Smooth muscle cell (in vitro differentiated cells): ENCODE results near the gene MAML2. TPM values are rescaled to one million over a fixed set of nuclear protein-coding genes. Genes with fewer than 3 reads are reported as not detected.

Experiments used
- DNase-seq: peaks from one replicate; lab custom pipeline; 2025; ENCODE audit not compliant: unreplicated experiment; lab: John Stamatoyannopoulos, UW
- H2AFZ ChIP-seq: fragments of 200-600 bp; sonication (generic); 2 replicates; pipeline ENCODE4 v1.6.0; 2016; ENCODE audit warnings: antibody characterized with exemption, low read depth, mild to moderate bottlenecking
- H3F3A ChIP-seq: fragments of 200-600 bp; sonication (generic); 2 replicates; pipeline ENCODE4 v1.6.0; 2017; ENCODE audit warnings: antibody characterized with exemption, low read depth
- H3K27ac ChIP-seq: fragments of 200-600 bp; sonication (generic); 2 replicates; pipeline ENCODE4 v1.5.1; 2016; ENCODE audit warnings: low read depth, mild to moderate bottlenecking
- H3K27me3 ChIP-seq: fragments of 200-600 bp; sonication (generic); 2 replicates; pipeline ENCODE4 v1.6.1; 2016; ENCODE audit warnings: low read depth, mild to moderate bottlenecking
- H3K36me3 ChIP-seq: fragments of 200-600 bp; sonication (generic); 2 replicates; pipeline ENCODE4 v1.5.1; 2016; ENCODE audit warnings: low read depth
- H3K4me1 ChIP-seq: fragments of 200-600 bp; sonication (generic); 2 replicates; pipeline ENCODE4 v1.5.1; 2016; ENCODE audit warnings: low read depth
- H3K4me2 ChIP-seq: fragments of 200-600 bp; sonication (generic); 2 replicates; pipeline ENCODE4 v1.6.0; 2016; ENCODE audit warnings: mild to moderate bottlenecking
- H3K4me3 ChIP-seq: fragments of 200-600 bp; sonication (generic); 2 replicates; pipeline ENCODE4 v1.5.1; 2016; ENCODE audit warnings: mild to moderate bottlenecking
- H3K79me2 ChIP-seq: fragments of 200-600 bp; sonication (generic); 2 replicates; pipeline ENCODE4 v1.6.0; 2016; ENCODE audit warnings: low read depth, mild to moderate bottlenecking
- H3K9ac ChIP-seq: fragments of 200-600 bp; sonication (generic); 2 replicates; pipeline ENCODE4 v1.6.0; 2016; ENCODE audit warnings: low read depth
- H3K9me3 ChIP-seq: fragments of 200-600 bp; sonication (generic); replicated peaks from 2 replicates; pipeline ENCODE4 v1.5.1; 2016; ENCODE audit warnings: low read depth
- H4K20me1 ChIP-seq: fragments of 200-600 bp; sonication (generic); 2 replicates; pipeline ENCODE4 v1.6.0; 2016; ENCODE audit warnings: low read depth
- WGBS: methylation state at CpG from one replicate; pipeline ENCODE4 v1.1.7; 2016; ENCODE audit warnings: low lambda C conversion rate; 5-methylcytosine and 5-hydroxymethylcytosine counted together
- polyA plus RNA-seq: library from polyadenylated mRNA; unstranded; fragments of >200 nt; fragmentation: Nextera tagmentation; extraction: Ambion mirVana; gene quantifications from 2 replicates; pipeline ENCODE4 v1.2.1, GENCODE V29; 2016
- total RNA-seq: library from RNA; depleted of rRNA; stranded (reverse); fragments of >200 nt; gene quantifications from 2 replicates; pipeline ENCODE4 v1.2.3, GENCODE V29; 2014
- TF ChIP-seq, protein P1 (sequence below): fragments of 200-600 bp; sonication (generic); IDR thresholded peaks from 2 replicates; pipeline ENCODE4 v1.5.1; 2017; ENCODE audit warnings: borderline replicate concordance, mild to moderate bottlenecking, antibody characterized with exemption; ENCODE audit not compliant: insufficient read depth, poor library complexity, severe bottlenecking

The MAML2 gene
- total and polyA plus RNA-seq, 2 experiments from 2014 or later: 8.7 to 52.4 TPM

DNA sequence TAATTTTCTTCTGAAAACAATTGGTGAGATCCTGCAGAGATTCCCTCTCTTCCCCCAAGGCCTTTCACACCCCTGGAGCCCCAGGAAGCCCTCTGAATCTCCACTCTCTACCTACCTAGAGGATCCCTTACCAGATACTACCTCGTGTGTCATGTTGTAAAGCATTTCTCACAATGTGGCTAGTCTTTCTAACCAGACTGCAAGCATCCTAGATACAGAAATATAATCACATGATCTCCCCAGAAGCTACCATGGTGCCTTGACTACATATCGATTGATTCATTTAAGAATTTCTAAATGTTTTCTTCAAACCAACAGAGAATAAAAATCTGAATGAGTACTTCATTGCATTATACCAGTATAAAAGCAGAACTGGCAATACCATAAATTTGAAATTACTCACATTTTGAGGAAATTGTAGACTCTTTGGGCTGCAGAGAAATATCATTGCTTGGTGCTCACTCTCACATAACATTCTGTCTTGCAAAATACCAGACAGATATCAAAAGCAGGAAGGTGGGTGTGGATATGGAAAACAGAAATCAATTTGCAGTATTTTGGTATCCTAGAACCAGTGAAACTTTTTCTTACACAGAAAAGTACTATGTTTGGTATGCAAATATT, 113.5 kb downstream of the MAML2 start:
- Histone ChIP-seq H3K4me1 (peaks cover 18% of the 10 kb centered on the region), H2AFZ (no peak overlapping the region), H3K4me3 (no peak overlapping the region), H3K27me3 (no peaks in the 10 kb centered on the region), H3K9me3 (no peaks in the 10 kb centered on the region), H3K27ac (peak overlapping the region; percentile 99), H3F3A (peaks cover 29% of the 10 kb centered on the region), H4K20me1 (no peaks in the 10 kb centered on the region), H3K9ac (peak overlapping the region; percentile 81), H3K4me2 (peak overlapping the region; percentile 81), H3K36me3 (no peaks in the 10 kb centered on the region), H3K79me2 (peaks cover 79% of the 10 kb centered on the region)
- DNase-seq: no peak
- TF ChIP-seq, protein P1, sequence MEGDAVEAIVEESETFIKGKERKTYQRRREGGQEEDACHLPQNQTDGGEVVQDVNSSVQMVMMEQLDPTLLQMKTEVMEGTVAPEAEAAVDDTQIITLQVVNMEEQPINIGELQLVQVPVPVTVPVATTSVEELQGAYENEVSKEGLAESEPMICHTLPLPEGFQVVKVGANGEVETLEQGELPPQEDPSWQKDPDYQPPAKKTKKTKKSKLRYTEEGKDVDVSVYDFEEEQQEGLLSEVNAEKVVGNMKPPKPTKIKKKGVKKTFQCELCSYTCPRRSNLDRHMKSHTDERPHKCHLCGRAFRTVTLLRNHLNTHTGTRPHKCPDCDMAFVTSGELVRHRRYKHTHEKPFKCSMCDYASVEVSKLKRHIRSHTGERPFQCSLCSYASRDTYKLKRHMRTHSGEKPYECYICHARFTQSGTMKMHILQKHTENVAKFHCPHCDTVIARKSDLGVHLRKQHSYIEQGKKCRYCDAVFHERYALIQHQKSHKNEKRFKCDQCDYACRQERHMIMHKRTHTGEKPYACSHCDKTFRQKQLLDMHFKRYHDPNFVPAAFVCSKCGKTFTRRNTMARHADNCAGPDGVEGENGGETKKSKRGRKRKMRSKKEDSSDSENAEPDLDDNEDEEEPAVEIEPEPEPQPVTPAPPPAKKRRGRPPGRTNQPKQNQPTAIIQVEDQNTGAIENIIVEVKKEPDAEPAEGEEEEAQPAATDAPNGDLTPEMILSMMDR: no peak
- WGBS: 60% methylated on average over 2 of the region's 2 CpGs

DNA sequence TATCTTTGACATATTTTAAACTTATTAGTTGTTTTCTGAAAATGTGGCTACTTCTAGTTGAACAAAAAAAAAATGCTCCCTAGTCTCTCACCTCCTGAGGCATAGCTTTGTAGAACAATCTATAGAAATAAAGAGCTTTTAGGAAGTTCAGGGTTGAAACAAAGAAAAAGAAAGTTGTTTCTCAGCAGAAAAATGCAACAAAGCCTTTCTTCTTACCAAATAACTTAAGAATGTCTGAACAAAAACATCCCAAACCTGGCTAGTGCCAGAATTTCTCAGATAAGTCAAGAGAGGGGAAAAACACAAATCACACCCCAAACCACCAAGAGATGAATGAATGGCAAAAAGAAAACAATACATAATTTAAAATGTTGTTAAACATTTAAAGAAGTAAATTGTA, 114.1 kb downstream of the MAML2 start:
- Histone ChIP-seq H3K9ac (peak overlapping the region; percentile 81), H3K9me3 (no peaks in the 10 kb centered on the region), H3K4me3 (no peak overlapping the region), H3K4me1 (peaks cover 17% of the 10 kb centered on the region), H2AFZ (no peak overlapping the region), H4K20me1 (no peaks in the 10 kb centered on the region), H3K36me3 (no peaks in the 10 kb centered on the region), H3K79me2 (peaks cover 81% of the 10 kb centered on the region), H3K4me2 (peak overlapping the region; percentile 81), H3K27me3 (no peaks in the 10 kb centered on the region), H3F3A (peaks cover 26% of the 10 kb centered on the region), H3K27ac (peak overlapping the region; percentile 99)
- DNase-seq: no peak
- TF ChIP-seq, protein P1: no peak

DNA sequence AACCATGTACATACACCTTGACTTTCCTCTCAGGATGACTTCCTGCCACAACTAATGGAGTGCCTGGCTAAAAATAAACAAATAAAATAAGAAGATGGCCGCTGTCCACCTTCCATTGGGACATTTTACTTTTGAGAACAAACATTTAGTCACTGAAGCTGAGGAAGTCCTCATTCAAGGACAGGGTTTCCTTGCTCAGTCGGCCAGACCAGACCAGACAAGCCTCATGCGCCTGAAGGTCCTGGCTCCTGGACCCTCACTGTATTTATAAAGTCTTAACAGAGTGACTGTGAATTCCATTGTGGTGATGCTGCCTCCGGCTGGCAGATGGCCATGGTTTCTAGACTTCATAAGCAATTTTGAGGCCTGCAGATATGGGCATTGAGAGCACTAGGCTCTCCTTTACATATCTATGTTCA, 114.5 kb downstream of the MAML2 start:
- Histone ChIP-seq H3K9me3 (no peaks in the 10 kb centered on the region), H3K4me2 (peak overlapping the region; percentile 81), H3K4me3 (no peak overlapping the region), H4K20me1 (no peaks in the 10 kb centered on the region), H3K79me2 (peaks cover 81% of the 10 kb centered on the region), H3K27ac (peak overlapping the region; percentile 99), H3K36me3 (no peaks in the 10 kb centered on the region), H3K4me1 (peaks cover 17% of the 10 kb centered on the region), H2AFZ (peak overlapping the region; percentile 14), H3K9ac (peak overlapping the region; percentile 81), H3K27me3 (no peaks in the 10 kb centered on the region), H3F3A (peaks cover 23% of the 10 kb centered on the region)
- no peak for DNase-seq
- 14% methylated on average over 4 of the region's 4 CpGs for WGBS
- TF ChIP-seq, protein P1: no peak

DNA sequence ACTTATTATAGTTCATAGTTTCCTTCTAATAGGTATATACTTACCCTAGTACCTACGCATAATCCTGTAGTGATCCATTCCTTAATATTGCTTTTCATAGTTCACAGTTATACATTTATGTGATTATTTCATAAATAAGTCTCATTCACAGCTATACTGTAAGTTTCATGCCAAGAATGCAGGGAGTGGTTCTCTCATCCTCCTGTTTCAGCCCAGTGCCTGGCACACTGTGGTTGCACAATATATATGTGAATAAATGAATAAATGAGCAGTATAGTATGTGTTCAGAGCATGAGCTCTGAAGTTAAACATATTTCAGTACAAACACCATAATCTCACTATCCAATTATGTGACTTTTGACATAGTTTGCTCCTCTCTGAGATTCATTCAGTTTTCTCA, 115.8 kb downstream of the MAML2 start:
- H3K9me3 ChIP-seq: no peaks in the 10 kb centered on the region
- H3K4me1 ChIP-seq: peaks cover 17% of the 10 kb centered on the region
- H2AFZ ChIP-seq: no peak overlapping the region
- WGBS: 100% methylated on average over 1 of the region's 1 CpG
- no peak overlapping the region for H3K9ac ChIP-seq
- H3K4me3 ChIP-seq: no peak overlapping the region
- DNase-seq: no peak
- no peaks in the 10 kb centered on the region for H3K36me3 ChIP-seq
- TF ChIP-seq, protein P1: no peak
- peaks cover 81% of the 10 kb centered on the region for H3K79me2 ChIP-seq
- H3K27me3 ChIP-seq: no peaks in the 10 kb centered on the region
- H4K20me1 ChIP-seq: no peaks in the 10 kb centered on the region
- peak overlapping the region; percentile 99 for H3K27ac ChIP-seq
- H3F3A ChIP-seq: peaks cover 23% of the 10 kb centered on the region
- no peak overlapping the region for H3K4me2 ChIP-seq
